Measurements from ENCODE around the gene SPINK4.

Gene SPINK4

DNA sequence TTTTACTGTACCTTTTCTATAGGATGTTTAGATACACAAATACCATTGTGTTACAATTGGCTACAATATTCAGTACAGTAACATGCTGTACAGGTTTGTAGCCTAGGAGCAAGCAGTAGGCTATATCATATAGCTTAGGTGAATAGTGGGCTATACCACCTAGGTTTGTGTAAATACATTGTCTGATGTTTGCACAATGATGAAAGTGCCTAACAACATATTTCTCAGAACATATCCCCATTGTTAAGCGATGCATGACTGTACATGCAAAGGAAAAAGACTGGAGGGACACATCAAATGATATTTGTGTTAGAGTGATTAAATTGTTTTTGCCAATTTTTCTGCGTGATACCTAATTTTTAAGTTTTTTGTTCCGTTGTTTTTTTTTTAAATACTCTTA is 30.2 kb downstream of the SPINK4 start:
- Histone ChIP-seq H3K4me1 (peaks cover 24% of the 10 kb centered on the region), H3K27me3 (no peaks in the 10 kb centered on the region), H3K27ac (no peak overlapping the region), H3K4me2 (no peak overlapping the region), H3K4me3 (no peak overlapping the region), H4K20me1 (no peaks in the 10 kb centered on the region), H3K36me3 (peaks cover 87% of the 10 kb centered on the region), H3K9me3 (no peaks in the 10 kb centered on the region), H3K9ac (no peak overlapping the region)
- TF ChIP-seq Cebpa-rat (IDR thresholded peaks at IDR 0.05), result no peak

DNA sequence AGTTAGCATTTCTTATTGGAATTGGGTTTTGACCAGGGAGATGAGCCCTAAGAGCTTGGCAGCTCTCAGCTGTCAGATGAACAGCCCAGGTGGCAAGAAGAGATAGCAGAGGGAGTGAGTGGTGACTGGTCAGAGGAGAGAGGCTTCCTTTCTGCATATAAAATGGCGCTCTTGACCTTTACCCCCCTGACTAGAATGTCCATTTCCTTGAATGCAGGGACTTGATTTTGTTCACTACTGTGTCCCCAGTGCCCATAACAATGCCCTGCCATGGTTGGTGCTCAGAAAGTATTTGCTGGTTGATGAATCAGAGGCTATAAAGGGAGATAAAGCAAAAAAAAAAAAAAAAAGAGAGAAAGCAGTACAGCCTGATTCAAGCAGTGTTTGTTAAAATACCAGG is 32.1 kb downstream of the SPINK4 start:
- Histone ChIP-seq H3K9me3 (no peaks in the 10 kb centered on the region), H4K20me1 (no peaks in the 10 kb centered on the region), H3K4me3 (no peak overlapping the region), H3K4me1 (peaks cover 6% of the 10 kb centered on the region; the same call in 1 of the 2 replicates), H3K9ac (no peak overlapping the region), H3K4me2 (no peak overlapping the region), H3K27me3 (no peaks in the 10 kb centered on the region), H3K27ac (no peak overlapping the region), H3K36me3 (peaks cover 95% of the 10 kb centered on the region)
- TF ChIP-seq Cebpa-rat (IDR thresholded peaks at IDR 0.05), result no peak

DNA sequence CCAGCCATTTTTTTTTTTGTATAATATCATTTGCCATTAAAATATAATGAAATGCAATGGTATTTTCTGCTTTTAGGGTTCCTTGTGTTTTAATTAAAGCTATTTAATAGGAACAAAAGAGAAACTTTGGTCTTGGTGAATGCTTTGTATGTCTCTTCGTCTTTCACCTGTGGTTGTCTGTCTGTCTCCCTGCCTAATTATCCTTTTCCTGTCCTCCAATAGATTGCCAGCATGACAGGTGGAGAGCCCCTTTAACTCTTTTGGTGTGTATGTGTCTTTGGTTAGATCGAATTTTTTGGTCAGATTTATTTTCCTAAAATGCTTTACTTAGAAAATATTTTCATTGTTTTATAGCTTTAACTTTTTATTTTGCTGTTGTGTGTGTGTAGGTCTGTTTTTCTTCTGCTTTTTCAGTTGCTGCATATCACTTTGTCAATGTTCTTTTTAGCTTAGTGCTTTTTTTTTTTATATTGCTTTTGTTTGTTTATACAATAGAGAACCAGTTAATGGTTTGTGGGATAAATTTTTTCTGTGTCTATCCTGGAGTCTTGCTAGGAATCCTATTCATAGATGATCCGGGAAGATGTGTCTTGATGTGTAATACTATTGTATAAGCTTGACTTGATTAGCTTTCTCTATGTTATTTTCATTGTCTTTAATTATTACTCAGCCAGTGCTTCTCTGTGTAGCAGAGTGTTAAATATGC is 33.5 kb downstream of the SPINK4 start:
- Histone ChIP-seq H3K36me3 (peaks cover 95% of the 10 kb centered on the region), H3K9ac (no peak overlapping the region), H3K27ac (no peak overlapping the region), H3K9me3 (no peaks in the 10 kb centered on the region), H3K4me1 (no peaks in the 10 kb centered on the region), H3K4me2 (no peak overlapping the region), H4K20me1 (no peaks in the 10 kb centered on the region), H3K4me3 (no peak overlapping the region), H3K27me3 (no peaks in the 10 kb centered on the region)
- no peak for TF ChIP-seq Cebpa-rat (IDR thresholded peaks at IDR 0.05)

DNA sequence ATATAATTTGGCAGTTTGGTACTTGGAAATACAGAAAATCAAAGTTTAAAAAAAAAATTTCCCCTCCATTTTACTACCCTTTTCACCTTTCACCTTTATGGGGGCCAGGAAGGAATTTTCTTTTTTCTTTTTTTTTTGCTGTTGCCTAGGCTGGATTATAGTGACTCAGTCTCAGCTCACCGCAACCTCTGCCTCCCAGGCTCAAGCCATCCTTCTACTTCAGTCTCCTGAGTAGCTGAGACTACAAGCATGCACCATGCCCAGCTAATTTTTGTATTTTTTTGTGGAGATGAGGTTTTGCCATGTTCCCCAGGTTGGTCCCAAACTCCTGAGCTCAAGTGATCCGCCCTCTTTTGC is 34.0 kb downstream of the SPINK4 start:
- Histone ChIP-seq H4K20me1 (no peaks in the 10 kb centered on the region), H3K4me2 (no peak overlapping the region), H3K4me1 (no peaks in the 10 kb centered on the region), H3K4me3 (no peak overlapping the region), H3K27ac (no peak overlapping the region), H3K36me3 (peaks cover 95% of the 10 kb centered on the region), H3K9ac (no peak overlapping the region), H3K27me3 (no peaks in the 10 kb centered on the region), H3K9me3 (no peaks in the 10 kb centered on the region)
- TF ChIP-seq Cebpa-rat (IDR thresholded peaks at IDR 0.05), result no peak

DNA sequence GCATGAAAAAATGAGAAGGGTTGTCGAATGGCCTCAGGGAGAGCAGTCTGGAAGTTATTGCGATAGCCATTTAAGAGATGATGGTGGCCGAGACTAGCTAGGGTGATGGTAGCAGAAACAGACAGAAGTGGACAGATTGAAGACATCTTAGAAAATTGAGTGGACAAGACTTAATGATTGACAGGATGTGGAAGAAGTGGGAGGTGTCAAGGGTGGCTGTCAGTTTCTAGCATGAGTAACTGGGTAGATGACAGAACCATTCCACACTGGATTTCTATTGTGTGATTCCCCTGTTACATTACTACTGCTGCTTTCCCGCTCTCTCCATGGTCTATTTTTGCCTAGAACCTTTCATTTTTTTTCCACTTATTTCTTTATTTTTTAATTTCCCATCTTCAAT is 37.5 kb downstream of the SPINK4 start:
- no peak overlapping the region for H3K4me3 ChIP-seq
- peaks cover 90% of the 10 kb centered on the region for H3K36me3 ChIP-seq
- H3K9ac ChIP-seq, result no peak overlapping the region
- no peaks in the 10 kb centered on the region for H4K20me1 ChIP-seq
- no peak for TF ChIP-seq Cebpa-rat (IDR thresholded peaks at IDR 0.05)
- no peak overlapping the region for H3K27ac ChIP-seq
- H3K4me2 ChIP-seq, result no peak overlapping the region
- H3K9me3 ChIP-seq, result no peaks in the 10 kb centered on the region
- H3K27me3 ChIP-seq, result no peaks in the 10 kb centered on the region
- no peaks in the 10 kb centered on the region for H3K4me1 ChIP-seq

DNA sequence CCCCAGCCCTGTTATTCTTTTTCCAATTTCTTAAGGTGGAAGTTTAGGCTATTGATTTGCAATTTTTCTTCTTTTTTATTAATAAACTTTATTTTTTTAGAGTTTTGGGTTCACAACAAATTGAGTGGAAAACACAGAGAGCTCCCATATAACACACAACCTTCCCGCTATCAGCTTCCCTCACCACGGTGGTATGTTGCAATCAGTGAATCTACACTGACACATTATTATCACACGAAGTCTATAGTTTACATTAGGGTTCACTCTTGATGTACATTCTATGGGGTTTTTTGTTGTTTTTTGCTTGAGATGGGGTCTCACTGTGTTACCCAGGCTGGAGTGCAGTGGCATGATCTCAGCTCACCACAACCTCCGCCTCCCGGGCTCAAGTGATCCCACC is 45.5 kb downstream of the SPINK4 start:
- Histone ChIP-seq H3K4me1 (peaks cover 45% of the 10 kb centered on the region), H3K36me3 (peaks cover 21% of the 10 kb centered on the region), H3K4me2 (peak overlapping the region; percentile 44), H3K27me3 (no peaks in the 10 kb centered on the region), H3K9me3 (no peaks in the 10 kb centered on the region), H3K27ac (no peak overlapping the region), H3K9ac (0 out of 2 replicates have a peak overlapping the region, but pooled peaks have one; percentile 15), H3K4me3 (no peak overlapping the region), H4K20me1 (no peaks in the 10 kb centered on the region)
- TF ChIP-seq Cebpa-rat (IDR thresholded peaks at IDR 0.05), result no peak

DNA sequence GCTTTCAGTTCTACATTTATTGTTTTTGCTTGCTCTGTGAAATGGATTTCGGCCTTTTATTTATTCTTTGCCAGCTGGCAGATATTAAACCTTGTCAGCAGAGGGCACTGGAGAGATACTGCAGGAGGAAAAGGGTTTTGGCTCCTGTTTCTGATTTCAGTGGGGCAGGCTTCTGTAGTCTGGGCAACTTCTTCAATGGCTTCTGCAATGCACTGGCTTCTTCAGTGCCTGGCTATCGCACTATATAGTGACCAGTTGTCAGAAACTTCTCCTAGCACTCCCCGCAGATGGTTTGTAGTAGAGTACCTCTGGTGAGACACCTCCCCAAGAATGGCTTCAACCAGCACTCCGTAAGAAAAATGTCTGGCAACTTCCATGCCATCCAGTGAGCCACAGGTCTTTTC is 47.1 kb downstream of the SPINK4 start:
- Histone ChIP-seq H3K4me2 (peak overlapping the region; percentile 60), H3K36me3 (peaks cover 17% of the 10 kb centered on the region), H4K20me1 (no peaks in the 10 kb centered on the region), H3K9ac (peak overlapping the region; percentile 53; the same call in 1 of the 2 replicates), H3K9me3 (no peaks in the 10 kb centered on the region), H3K27ac (peak overlapping the region; percentile 99; the same call in 1 of the 2 replicates), H3K27me3 (no peaks in the 10 kb centered on the region), H3K4me3 (no peak overlapping the region), H3K4me1 (peaks cover 59% of the 10 kb centered on the region)
- TF ChIP-seq Cebpa-rat (IDR thresholded peaks at IDR 0.05), result no peak

DNA sequence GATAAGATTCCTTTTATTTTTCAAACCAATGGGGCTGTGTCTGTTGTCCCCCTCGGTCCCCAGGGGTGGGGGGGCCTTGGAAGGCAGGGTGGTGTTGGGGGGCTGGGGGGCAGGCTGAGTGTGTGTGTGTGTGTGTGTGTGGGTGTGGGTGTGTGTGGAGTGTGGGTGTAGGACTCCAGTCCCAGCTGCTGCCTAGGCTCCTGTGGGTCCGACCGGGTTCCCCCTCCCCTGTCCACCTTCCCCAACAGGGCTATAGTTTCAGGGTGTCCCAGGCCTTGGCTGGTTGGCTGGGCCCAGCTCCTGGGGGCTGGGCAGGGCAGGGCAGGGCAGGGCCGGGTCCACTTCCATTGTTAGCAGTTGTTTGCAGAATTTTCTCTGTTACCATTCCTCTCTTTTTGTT is 48.3 kb downstream of the SPINK4 start:
- no peaks in the 10 kb centered on the region for H3K27me3 ChIP-seq
- no peaks in the 10 kb centered on the region for H4K20me1 ChIP-seq
- TF ChIP-seq Cebpa-rat (IDR thresholded peaks at IDR 0.05), result no peak
- no peaks in the 10 kb centered on the region for H3K9me3 ChIP-seq
- H3K4me3 ChIP-seq, result no peak overlapping the region
- peak overlapping the region; percentile 99 for H3K27ac ChIP-seq
- peak overlapping the region; percentile 95 for H3K4me2 ChIP-seq
- peaks cover 18% of the 10 kb centered on the region for H3K36me3 ChIP-seq
- H3K9ac ChIP-seq, result peak overlapping the region; percentile 98
- peaks cover 71% of the 10 kb centered on the region for H3K4me1 ChIP-seq

DNA sequence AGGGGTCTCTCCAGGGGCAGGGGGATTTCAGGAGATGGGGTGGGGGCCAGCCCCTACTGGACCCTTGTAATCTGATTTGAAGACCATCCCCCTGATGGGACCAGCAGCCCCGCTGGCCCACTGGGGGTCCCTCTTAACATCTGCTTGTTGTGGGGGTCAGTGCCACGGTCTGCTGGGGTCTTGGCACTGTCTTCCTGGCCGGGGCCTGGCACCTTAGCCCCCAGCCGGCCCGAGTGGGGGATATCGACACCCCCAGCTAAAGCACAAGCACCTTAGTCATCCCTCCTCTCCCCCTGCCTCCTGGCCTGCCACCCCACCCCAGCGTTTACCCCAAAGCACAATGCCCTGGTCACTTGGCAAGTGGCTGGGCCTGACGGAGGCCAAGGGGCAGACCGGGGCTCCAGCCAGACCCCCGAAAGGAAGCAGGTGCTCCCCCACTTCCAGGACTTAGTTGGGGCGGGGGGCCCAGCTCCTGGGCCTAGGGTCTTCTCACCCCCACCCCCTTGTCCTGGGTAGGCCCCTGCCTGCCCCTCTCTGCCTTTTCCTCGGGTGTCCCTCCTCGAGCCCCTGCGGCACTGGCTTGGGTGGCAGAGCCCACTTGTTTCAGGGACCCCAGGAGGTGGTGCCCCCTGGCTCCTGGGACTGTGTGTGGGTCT is 49.0 kb downstream of the SPINK4 start:
- Histone ChIP-seq H3K4me3 (peak overlapping the region; percentile 81), H3K4me1 (peaks cover 78% of the 10 kb centered on the region), H3K27me3 (no peaks in the 10 kb centered on the region), H3K9ac (peak overlapping the region; percentile 98), H3K36me3 (peaks cover 22% of the 10 kb centered on the region), H4K20me1 (no peaks in the 10 kb centered on the region), H3K9me3 (no peaks in the 10 kb centered on the region), H3K4me2 (peak overlapping the region; percentile 95), H3K27ac (peak overlapping the region; percentile 99)
- no peak for TF ChIP-seq Cebpa-rat (IDR thresholded peaks at IDR 0.05)

DNA sequence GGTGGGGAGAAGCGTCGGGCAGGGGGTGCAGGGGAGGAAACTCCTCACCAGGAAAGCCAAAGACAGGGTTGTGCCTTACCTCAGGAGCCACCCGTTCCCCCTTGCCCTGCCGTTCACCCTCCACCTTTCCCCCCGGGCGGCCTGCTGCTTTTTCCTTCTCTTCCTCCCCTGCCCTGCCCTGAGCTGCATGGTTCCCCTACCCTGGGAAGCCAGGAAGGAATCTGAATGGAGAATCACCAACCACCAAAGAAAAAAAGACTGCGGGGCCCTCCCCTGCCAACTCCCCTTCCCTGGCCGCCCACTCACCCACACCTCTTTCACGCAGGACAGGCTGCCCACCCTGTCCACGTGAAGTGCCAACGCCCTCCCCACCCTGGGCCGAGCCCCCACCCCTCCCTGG is 49.5 kb downstream of the SPINK4 start:
- Histone ChIP-seq H3K27ac (peak overlapping the region; percentile 99), H3K4me1 (peaks cover 83% of the 10 kb centered on the region)

More for the DNA sequence above, 49.5 kb downstream of the SPINK4 start:
- Histone ChIP-seq H4K20me1 (no peaks in the 10 kb centered on the region), H3K9me3 (no peaks in the 10 kb centered on the region), H3K4me2 (peak overlapping the region; percentile 95), H3K36me3 (peaks cover 22% of the 10 kb centered on the region), H3K27me3 (no peaks in the 10 kb centered on the region), H3K4me3 (peak overlapping the region; percentile 81), H3K9ac (peak overlapping the region; percentile 98)
- TF ChIP-seq Cebpa-rat (IDR thresholded peaks at IDR 0.05), result no peak
